GM21515 (cell line): ENCODE data around the gene ADGRG7.

ENCODE experiments used
- ATAC-seq: cut with Tn5 transposase; IDR thresholded peaks from one replicate; pipeline ENCODE4 v1.9.1; 2021; ENCODE audit not compliant: unreplicated experiment

The ADGRG7 gene

DNA sequence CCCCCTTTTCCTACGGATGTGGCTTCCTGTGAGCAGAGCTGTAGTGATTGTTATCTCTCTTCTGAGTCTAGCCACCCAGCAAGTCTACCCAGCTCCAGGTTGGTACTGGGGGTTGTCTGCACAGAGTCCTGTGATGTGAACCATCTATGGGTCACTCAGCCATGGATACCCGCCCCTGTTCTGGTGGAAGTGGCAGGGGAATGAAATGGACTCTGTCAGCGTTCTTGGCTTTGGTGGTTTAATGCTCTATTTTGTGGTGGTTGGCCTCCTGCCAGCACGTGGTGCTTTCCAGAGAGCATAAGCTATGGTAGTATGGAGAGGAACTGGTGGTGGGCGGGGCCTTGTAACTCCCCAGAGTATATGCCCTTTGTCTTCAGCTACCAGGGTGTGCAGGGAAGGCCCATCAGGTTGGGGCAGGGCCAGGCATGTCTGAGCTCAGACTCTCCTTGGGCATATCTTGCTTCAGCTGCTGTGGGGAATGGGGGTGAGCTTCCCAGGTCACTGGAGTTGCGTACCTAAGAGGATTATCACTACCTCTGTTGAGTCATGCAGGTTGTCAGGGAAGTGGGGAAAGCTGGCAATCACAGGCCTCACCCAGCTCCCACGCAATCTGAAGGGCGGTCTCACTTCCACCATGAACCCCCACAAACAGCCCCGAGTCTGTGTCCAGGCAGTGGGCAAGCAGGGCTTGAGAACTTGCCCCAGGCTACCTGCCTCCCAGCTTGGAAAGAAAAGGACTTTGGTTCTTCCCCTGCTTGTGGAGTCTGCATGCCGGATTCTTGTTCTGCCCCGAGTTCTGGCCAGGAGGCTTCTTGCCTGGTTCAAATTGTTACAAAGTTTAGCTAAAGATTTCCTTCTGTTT is 9.0 kb upstream of the ADGRG7 start:
- ATAC-seq = no peak

- peak; percentile 54 for ATAC-seq
Observed at GRCh38 chr3:100602506-100603444, 6.6 kb upstream of the ADGRG7 start.

DNA sequence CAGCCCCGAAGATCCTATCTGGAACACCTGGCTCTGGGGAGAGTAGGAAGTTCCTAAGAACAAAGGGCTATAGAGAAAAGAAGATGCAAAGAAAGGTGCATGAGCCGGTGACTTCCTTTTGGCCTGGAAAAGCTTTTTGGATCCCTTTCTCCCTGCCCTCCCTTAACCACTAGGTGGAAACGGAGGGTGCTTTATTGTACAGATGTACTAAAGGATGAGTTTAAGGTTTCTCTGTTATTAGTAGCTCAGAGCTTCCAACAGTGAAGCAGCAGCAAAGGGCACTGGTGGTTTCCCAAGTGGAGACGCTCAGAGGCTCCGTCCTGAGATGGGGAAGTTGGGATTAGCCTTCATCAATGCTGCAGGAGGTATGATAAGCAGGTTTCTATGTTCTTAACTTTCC is 5.9 kb upstream of the ADGRG7 start:
- peak; percentile 39 for ATAC-seq

GRCh38 chr3:100605358-100605757 is 4.0 kb upstream of the ADGRG7 start:
- ATAC-seq = no peak

- ATAC-seq = peak; percentile 80
Observed at GRCh38 chr3:100606894-100607512, 2.4 kb upstream of the ADGRG7 start.

GRCh38 chr3:100609963-100610362 is 562 bp downstream of the ADGRG7 start:
- ATAC-seq = no peak

DNA sequence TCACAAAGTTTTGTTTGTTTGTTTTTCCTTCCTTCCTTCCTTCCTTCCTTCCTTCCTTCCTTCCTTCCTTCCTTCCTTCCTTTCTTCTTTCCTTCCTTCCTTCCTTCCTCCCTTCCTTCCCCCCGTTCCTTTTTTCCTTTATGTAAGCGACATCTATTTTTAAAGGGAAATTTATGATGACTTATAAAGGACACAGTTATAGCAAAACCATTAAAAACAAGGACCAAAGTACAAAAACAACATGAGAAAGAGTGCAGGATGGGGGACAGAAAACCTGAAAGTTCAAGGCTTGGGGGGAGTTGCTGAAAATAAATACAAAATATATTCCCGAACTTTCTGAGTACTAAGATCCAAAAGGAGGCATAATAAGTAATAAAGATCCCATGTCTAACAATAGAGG is 1.8 kb downstream of the ADGRG7 start:
- ATAC-seq = no peak

DNA sequence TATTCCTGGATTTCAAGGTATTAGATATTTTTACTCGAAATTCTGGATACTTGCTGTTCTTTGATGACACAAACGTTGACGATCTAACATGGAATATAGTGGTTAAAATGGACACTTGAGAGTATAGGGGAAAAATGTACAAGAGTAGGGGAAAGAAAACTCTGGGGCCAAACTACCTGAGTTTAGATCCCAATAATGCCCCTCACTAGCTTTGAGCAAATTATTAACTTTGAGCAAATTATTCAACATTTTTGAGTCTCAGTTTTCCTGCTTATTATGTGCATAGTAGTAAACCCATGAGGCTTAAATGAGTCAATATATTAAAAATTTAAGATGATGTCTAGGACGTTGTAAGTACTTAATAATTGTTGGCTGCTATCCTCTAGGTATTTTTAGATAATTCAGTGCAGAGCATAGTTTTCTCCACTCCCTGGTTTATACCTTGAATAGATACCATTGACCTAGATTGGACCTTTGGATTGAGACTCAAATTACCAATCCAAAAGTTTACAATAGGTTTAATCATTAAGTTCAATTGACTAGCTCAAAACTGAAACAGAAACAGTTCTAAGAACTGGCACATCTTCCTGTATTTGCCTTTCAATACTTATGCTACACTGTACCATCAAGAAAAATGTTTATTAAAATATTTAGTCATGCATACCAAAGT is 4.5 kb downstream of the ADGRG7 start:
- ATAC-seq = no peak

GRCh38 chr3:100614941-100615340 is 5.5 kb downstream of the ADGRG7 start:
- ATAC-seq = no peak

DNA sequence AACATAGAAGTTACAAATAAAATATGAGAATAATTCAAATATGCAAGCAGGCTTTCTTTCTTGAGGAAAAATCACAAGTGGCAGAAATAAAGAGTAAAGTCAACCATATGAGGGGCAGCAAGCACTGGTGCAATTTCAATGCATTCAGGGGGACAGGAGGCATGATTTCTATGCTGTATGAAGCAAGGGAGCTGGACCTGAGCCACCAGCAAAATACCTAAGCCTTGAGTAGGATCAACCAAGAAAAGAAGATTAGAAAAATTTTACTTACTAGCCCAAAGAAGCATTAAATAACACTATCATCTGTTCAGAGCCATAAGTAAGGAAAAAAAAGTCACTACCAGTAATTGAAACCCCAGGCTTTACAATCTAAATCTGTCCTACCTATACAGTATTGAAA is 6.3 kb downstream of the ADGRG7 start:
- ATAC-seq = no peak

DNA sequence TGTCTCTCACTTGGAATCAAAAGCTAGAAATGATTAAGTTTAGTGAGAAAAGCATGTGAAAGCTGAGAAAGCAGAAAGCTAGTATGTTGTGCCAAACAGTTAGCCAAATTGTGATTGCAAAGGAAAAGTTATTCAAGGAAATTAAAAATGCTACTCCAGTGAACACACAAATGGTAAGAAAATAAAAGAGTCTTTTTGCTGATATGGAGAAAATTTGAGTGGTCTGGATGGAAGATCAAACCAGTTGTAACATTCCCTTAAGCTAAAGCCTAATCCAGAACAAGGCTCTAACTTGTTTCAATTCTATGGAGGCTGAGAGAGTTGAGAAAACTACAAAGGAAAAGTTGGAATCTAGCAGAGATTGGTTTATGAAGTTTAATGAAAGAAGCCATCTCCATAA is 11.8 kb downstream of the ADGRG7 start:
- no peak for ATAC-seq

DNA sequence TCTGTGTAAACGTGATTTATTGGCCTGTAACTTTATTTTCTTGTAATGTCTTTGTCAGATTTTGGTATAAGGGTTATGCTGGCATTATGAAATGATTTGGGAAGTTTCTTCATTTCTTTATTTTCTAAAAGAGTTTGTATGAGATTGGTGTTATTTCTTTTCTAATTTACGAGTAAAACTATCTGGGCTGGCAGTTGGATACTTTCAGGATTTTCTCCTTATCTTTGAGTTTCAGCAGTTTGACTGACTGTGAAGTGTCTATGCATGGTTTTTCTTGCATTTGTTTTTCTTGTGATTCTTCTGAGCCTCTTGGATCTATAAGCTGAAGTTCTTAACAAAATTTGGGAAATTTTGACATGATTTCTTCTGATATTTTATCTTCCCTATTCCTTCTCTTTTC is 18.1 kb downstream of the ADGRG7 start:
- ATAC-seq = no peak

- no peak for ATAC-seq
Observed at GRCh38 chr3:100629421-100630127, 20.2 kb downstream of the ADGRG7 start.

DNA sequence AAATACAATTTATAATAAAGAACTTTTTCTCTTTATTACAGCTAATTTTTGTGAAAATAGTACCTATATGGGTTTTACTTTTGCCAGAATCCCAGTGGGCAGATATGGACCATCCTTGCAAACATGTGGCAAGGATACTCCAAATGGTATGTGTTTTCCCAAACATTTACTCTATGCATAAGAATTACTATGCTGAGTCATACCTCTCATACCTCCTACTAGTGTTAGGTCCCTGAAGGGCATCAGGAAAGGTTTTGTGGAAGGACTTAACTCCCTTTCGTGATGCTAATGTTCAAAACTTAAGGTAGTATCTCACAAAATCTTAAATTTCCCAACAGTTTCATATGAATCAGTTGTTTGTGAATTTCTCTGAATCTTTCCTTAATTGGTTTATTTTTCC is 21.3 kb downstream of the ADGRG7 start:
- no peak for ATAC-seq

- ATAC-seq = no peak
Observed at GRCh38 chr3:100631236-100631635, 21.8 kb downstream of the ADGRG7 start.

GRCh38 chr3:100634493-100635272 is 25.3 kb downstream of the ADGRG7 start:
- no peak for ATAC-seq

- ATAC-seq = no peak
Observed at GRCh38 chr3:100635273-100635701, 25.9 kb downstream of the ADGRG7 start.

- no peak for ATAC-seq
Observed at GRCh38 chr3:100637197-100637631, 27.8 kb downstream of the ADGRG7 start.

- no peak for ATAC-seq
Observed at GRCh38 chr3:100640633-100641032, 31.2 kb downstream of the ADGRG7 start.
